ENCODE results near the gene DUSP22.

Gene DUSP22

DNA sequence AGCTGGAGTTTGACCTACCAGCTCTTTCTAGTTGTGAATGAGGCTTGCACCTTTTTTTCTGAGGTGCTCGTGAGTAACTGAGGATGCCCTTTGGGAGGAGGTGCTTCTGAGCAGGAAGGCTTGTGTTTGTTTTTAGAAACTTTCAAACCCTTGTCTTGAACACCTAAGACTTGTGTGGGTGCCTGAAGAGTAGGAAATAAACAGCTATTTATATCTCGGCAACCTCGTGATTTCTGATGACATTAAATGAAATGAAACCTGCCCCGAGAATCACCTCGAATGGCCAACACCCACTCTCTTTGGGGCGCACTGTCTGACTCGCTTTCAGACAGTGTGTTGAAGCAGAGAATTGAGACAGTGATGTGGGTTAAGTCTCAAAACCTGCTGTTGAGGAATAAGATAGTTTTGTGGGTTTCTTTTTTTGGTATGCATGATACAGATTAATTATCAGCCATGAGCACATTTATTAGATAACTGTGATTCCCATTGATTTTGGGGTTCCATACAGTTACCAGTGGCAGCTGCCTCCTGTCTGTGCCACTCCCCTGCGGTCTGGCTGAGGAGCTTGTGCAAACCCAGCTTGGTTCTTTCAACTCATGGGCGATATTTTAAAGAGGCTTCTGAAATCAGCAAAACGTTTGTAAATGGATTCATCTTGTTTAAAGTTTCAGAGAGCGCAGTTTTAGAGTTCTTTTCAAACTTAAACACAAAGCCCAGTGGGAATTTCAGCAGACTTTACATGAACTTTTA, 107.7 kb downstream of the DUSP22 start:
- Mint-ChIP-seq H3K27ac (peak overlapping the region; percentile 81), H3K36me3 (ENCODE audit: low read depth) (peaks cover 97% of the 10 kb centered on the region)

DNA sequence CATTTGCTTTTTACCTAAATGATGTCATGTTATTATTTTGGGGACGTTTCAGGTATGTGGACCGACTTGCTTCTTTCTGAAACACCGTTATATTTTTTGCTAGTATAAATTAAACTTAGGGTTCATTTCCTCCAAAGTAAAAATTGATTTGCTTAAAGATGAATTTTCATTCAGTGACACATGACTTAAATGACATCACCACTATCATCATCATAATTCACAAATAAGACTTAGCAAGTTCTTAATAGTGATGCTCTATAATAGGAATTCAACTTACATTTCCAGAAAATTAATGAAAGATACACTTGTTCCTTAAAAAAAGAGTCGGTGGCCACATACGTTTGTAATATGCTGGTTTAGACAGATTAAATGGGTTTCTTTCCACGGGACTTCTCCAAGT, 108.5 kb downstream of the DUSP22 start:
- Mint-ChIP-seq H3K27me3 (no peaks in the 10 kb centered on the region), H3K4me1 (ENCODE audit: low read depth) (peaks cover 96% of the 10 kb centered on the region), H3K27ac (peak overlapping the region; percentile 93), H3K9me3 (no peaks in the 10 kb centered on the region), H3K36me3 (ENCODE audit: low read depth) (peaks cover 97% of the 10 kb centered on the region), H3K4me3 (peak overlapping the region; percentile 79)

More for the DNA sequence above, 107.7 kb downstream of the DUSP22 start:
- Mint-ChIP-seq H3K27me3 (no peaks in the 10 kb centered on the region), H3K9me3 (no peaks in the 10 kb centered on the region), H3K4me3 (peak overlapping the region; percentile 72), H3K4me1 (ENCODE audit: low read depth) (peaks cover 96% of the 10 kb centered on the region)

Data from stimulated activated naive CD8-positive, alpha-beta T cell treated with anti-CD3 and anti-CD28 coated beads, Interleukin-15, Interleukin-2, amounts not matched to agents 100 ng/mL and 50 ng/mL, for 24 hours (primary cell).